ENCODE measurements around the gene LYSMD4. TPM values are rescaled to one million over a fixed set of nuclear protein-coding genes. Genes with fewer than 3 reads are reported as not detected.
A peak's percentile ranks its signal among the peaks of the same experiment; 100 is the strongest.
"Not testable (repeated sequence)": the region's sequence is repeated elsewhere in the genome, so short reads cannot be mapped to it uniquely, and the experiment has no call there.

LYSMD4 gene
- total RNA-seq, 1 donor from 2014 or later = 7.9 TPM

DNA sequence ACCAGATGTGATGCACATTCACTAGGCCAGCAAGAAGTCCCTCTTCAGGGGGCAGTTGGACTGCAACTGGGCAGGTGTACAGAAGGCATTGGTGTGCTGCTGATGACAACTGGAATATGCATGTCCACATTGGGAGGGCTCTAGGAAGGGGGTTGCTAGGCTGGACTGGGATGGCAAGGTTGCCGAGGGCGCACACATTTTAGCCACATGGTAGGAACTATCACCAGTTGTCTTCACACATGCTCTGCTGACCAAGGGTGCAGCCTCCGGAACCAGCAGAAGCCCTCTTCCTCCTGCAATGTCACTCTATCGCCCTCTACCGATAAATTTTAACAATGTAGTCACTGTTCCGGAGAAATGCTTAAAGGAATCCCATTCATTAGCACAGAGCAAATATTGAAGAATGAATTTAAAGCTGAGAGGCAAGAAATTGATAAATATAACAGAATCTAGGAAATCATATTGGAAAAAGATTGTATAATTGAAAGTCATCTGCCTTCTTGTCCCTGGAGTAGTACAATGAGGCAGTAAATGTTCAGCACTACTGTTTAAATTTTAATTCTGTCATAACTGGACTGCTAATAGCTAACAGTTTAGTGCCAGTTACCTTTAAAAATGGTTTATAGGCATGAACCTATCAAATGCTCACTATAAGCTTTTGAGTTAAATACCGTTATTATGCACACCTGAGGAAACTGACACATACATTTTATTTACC lies 22.6 kb upstream of the LYSMD4 start:
- TF ChIP-seq CTCF (IDR thresholded peaks at IDR 0.05; ENCODE audit: insufficient read depth, low read length, poor library complexity, severe bottlenecking) = peak; percentile 79
- Histone ChIP-seq H3K27me3 (ENCODE audit: control insufficient read depth, insufficient read depth, low read length) (no peaks in the 10 kb centered on the region), H3K36me3 (ENCODE audit: control insufficient read depth, insufficient read depth, low read length) (no peaks in the 10 kb centered on the region), H3K4me3 (ENCODE audit: low read depth, low read length) (no peak overlapping the region)
- DNase-seq (ENCODE audit: low read depth) = peak; percentile 37

- Histone ChIP-seq H3K4me3 (ENCODE audit: low read depth, low read length) (no peak overlapping the region), H3K27me3 (ENCODE audit: control insufficient read depth, insufficient read depth, low read length) (no peaks in the 10 kb centered on the region), H3K36me3 (ENCODE audit: control insufficient read depth, insufficient read depth, low read length) (no peaks in the 10 kb centered on the region)
- no peak for TF ChIP-seq CTCF (IDR thresholded peaks at IDR 0.05; ENCODE audit: insufficient read depth, low read length, poor library complexity, severe bottlenecking)
- DNase-seq (ENCODE audit: low read depth) = no peak
Observed at GRCh38 chr15:99753066-99753465, 19.8 kb upstream of the LYSMD4 start.

GRCh38 chr15:99752556-99752955 lies 19.3 kb upstream of the LYSMD4 start:
- H3K36me3 ChIP-seq (ENCODE audit: control insufficient read depth, insufficient read depth, low read length) = no peaks in the 10 kb centered on the region
- H3K4me3 ChIP-seq (ENCODE audit: low read depth, low read length) = no peak overlapping the region
- no peak for TF ChIP-seq CTCF (IDR thresholded peaks at IDR 0.05; ENCODE audit: insufficient read depth, low read length, poor library complexity, severe bottlenecking)
- DNase-seq (ENCODE audit: low read depth) = no peak
- no peaks in the 10 kb centered on the region for H3K27me3 ChIP-seq (ENCODE audit: control insufficient read depth, insufficient read depth, low read length)

- H3K27me3 ChIP-seq (ENCODE audit: control insufficient read depth, insufficient read depth, low read length); H3K36me3 ChIP-seq (ENCODE audit: control insufficient read depth, insufficient read depth, low read length); DNase-seq (ENCODE audit: low read depth); H3K4me3 ChIP-seq (ENCODE audit: low read depth, low read length): not testable (repeated sequence)
Observed at GRCh38 chr15:99750326-99750725, 17.1 kb upstream of the LYSMD4 start.

DNA sequence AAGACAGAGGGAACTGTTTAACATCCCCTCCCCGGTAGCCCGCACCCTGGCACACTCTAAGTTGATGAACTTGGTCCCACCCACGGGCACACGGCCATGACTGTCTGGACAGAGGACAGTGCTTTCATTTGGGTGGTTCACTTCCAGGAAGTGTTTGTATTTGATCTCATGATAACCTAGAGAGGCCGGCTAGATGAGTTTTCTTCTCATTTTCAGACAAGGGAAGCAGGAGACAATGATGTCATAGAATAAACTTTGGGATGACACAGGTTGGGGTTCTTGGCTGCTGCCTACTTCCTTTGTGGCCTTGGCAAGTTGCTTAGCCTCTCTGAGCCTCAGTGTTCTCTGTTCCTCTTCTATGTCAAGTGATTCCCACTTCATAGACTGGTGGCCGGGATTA lies 16.1 kb upstream of the LYSMD4 start:
- H3K36me3 ChIP-seq (ENCODE audit: control insufficient read depth, insufficient read depth, low read length) = no peaks in the 10 kb centered on the region
- DNase-seq (ENCODE audit: low read depth) = no peak

More for the DNA sequence above, 16.1 kb upstream of the LYSMD4 start:
- Histone ChIP-seq H3K4me3 (ENCODE audit: low read depth, low read length) (no peak overlapping the region), H3K27me3 (ENCODE audit: control insufficient read depth, insufficient read depth, low read length) (no peaks in the 10 kb centered on the region)
- no peak for TF ChIP-seq CTCF (IDR thresholded peaks at IDR 0.05; ENCODE audit: insufficient read depth, low read length, poor library complexity, severe bottlenecking)

All from kidney epithelial cell (primary cell).